Skeletal muscle tissue (tissue), 4 donors: ENCODE measurements around the gene PRRC2A. TPM values are rescaled to one million over a fixed set of nuclear protein-coding genes. Genes with fewer than 3 reads are reported as not detected.
"Not testable (repeated sequence)": the region's sequence is repeated elsewhere in the genome, so short reads cannot be mapped to it uniquely, and the experiment has no call there.

ENCODE experiments used
- H3K27ac ChIP-seq: one replicate; pipeline ENCODE4 v1.7.0; 2013; ENCODE audit warnings: mild to moderate bottlenecking, low read depth, low read length, inconsistent platforms
- H3K27me3 ChIP-seq, 3 donors: one replicate each; pipeline ENCODE4 v1.7.0; 2013; ENCODE audit warnings: low read length in 3 of 3; ENCODE audit not compliant: control insufficient read depth in 3 of 3, insufficient read depth in 3 of 3
- H3K36me3 ChIP-seq, 3 donors: one replicate each; pipeline ENCODE4 v1.7.0; 2013; ENCODE audit warnings: low read length in 3 of 3; ENCODE audit not compliant: control insufficient read depth in 3 of 3, insufficient read depth in 3 of 3
- H3K4me1 ChIP-seq, 3 donors: one replicate each; pipeline ENCODE4 v1.7.0; 2013; ENCODE audit warnings: low read length in 3 of 3, mild to moderate bottlenecking in 3 of 3; ENCODE audit not compliant: control insufficient read depth in 3 of 3, insufficient read depth in 3 of 3
- H3K4me3 ChIP-seq, 3 donors: one replicate each; pipeline ENCODE4 v1.7.0; 2013; ENCODE audit warnings: low read length in 3 of 3
- H3K9ac ChIP-seq, 3 donors: one replicate each; pipeline ENCODE4 v1.7.0; 2013; ENCODE audit warnings: low read length in 3 of 3, mild to moderate bottlenecking in 3 of 3, moderate library complexity in 2 of 3, low read depth in 1 of 3
- H3K9me3 ChIP-seq, 3 donors: one replicate each; pipeline ENCODE4 v1.7.0; 2013; ENCODE audit warnings: low read length in 3 of 3; ENCODE audit not compliant: control insufficient read depth in 3 of 3
- total RNA-seq: library from RNA; depleted of rRNA; stranded (reverse); fragments of >200 nt; gene quantifications from one replicate; pipeline ENCODE4 v1.2.3, GENCODE V29; 2014
- donor health status: Osteomylitis.

The PRRC2A gene
- total RNA-seq, 1 donor from 2014 or later = 30.8 TPM

DNA sequence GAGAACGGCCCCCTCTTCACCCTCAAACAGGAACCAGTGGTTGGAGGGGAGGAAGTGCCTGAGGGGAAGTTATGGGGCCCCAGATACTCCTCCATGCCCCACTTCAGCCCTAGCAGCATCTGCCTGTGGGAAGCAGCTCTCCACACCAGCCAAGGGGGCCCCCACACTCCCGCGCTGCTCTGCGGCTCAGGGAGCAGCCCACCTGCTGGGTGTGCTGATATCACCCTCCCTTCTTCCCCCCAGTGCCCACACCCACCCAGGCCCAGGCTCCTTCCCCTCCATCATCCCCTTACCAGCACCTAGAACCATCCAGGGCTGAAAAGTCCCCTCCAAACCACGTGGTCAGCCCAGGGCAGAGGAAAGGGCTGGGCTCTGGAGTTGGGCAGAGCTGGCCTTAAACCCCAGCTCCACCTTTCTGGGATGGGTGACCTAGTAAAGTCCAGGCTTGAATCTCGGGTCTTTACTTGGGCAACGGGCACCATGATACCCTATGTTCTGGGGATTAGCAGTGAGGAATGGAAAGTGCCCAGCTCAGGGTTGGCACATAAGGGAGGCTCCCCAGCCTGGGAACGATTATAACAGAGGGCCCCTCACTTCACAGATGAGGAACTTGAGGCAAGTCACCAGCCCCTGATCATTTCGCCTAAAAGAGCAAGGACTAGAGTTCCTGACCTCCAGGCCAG lies 33.8 kb upstream of the PRRC2A start:
- no peak overlapping the region for H3K9ac ChIP-seq
- peak overlapping the region; percentile 25 for H3K27ac ChIP-seq
- H3K4me3 ChIP-seq = peak overlapping the region in 1 of 3 donors; percentile 12
- peaks cover 4 to 6% (median 6%) of the 10 kb centered on the region in 3 donors for H3K4me1 ChIP-seq
- H3K9me3 ChIP-seq = no peaks in the 10 kb centered on the region
- no peaks in the 10 kb centered on the region for H3K36me3 ChIP-seq
- H3K27me3 ChIP-seq = no peaks in the 10 kb centered on the region

- H3K9ac ChIP-seq = no peak overlapping the region
- peaks cover 0 to 2% (median 2%) of the 10 kb centered on the region in 3 donors for H3K4me1 ChIP-seq
- no peak overlapping the region for H3K27ac ChIP-seq
- H3K9me3 ChIP-seq = no peaks in the 10 kb centered on the region
- no peaks in the 10 kb centered on the region for H3K27me3 ChIP-seq
- H3K36me3 ChIP-seq = no peaks in the 10 kb centered on the region
- no peak overlapping the region for H3K4me3 ChIP-seq
These were observed 32.4 kb upstream of the PRRC2A start for GRCh38 chr6:31587791-31588777.

DNA sequence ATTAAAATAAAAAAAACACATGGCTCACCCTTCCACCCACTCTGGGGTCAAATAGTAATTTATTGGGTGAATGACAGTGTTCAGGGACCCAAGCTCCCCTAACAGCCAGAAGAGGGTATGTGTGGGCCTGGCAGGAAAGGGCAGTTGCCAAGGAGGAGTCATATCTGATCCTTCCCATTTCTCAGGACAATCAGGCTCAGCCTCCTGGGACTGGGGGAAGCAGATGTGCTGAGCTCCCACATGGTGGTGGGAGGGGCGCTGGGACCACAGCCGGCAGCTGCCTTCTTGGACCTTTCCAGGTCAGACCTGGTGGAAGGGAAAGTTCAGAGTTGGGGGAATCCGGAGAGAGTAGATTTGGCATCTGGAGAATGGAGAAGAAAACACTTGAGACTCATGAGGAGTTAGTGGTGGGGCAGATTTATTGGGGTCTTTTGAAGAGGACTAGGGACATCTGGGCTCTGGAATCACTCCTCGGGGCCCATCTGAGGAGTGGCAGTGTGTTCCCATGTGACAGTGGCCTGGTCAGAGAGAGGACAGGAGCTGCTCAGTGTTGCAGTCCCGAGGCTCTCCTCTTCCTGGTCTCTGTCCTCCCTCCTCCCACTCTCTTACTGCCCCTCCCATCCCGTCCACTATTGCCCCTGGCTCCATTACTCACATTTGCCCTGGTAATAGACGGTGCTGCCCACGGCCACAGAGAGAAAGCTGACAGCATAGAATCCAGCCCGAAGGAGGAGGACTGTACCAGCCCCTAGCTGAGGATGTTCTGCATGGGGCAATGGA lies 31.5 kb upstream of the PRRC2A start:
- Histone ChIP-seq H3K27me3 (no peaks in the 10 kb centered on the region), H3K4me1 (peaks cover 0 to 2% (median 2%) of the 10 kb centered on the region in 3 donors), H3K4me3 (no peak overlapping the region)

DNA sequence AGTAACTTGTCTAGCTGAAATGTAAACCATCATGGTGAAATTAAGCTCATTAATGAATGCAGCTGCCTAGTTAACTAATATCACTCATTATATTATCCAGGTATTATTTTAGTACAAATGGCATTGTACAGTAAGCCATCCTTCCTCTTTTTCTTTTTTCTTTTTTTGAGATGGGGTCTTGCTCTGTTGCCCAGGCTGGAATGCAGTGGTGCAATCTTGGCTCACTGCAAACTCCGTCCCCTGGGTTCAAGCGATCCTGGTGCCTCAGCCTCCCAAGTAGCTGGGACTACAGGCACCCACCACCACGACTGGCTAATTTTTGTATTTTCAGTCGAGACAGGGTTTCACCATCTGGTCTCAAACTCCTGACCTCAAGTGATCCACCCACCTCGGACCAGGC lies 29.8 kb upstream of the PRRC2A start:
- H3K4me3 ChIP-seq, H3K27ac ChIP-seq, H3K36me3 ChIP-seq, H3K9me3 ChIP-seq, H3K4me1 ChIP-seq, H3K9ac ChIP-seq, H3K27me3 ChIP-seq: not testable (repeated sequence)

More for the DNA sequence above, 31.5 kb upstream of the PRRC2A start:
- Histone ChIP-seq H3K9ac (no peak overlapping the region), H3K27ac (no peak overlapping the region), H3K9me3 (no peaks in the 10 kb centered on the region), H3K36me3 (no peaks in the 10 kb centered on the region)

DNA sequence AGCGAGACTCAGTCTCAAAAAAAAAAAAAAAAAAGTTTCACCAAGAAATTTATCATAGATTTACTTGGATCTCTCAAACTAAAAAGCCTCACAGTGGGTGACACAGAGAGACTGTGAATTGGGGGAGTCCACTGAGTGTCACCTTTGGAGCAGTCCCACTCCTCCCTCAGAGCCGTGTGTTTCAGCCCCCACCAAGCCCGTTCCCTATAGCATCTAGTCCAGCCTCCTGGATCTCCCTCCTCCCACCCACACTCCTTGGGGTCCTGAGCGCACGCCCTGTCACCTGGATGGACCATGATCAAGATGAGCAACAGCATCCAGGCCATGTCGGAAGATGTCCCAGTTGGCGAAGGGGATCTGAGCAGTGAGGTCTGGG lies 28.1 kb upstream of the PRRC2A start:
- Histone ChIP-seq H3K27ac (no peak overlapping the region), H3K9me3 (no peaks in the 10 kb centered on the region), H3K36me3 (no peaks in the 10 kb centered on the region), H3K4me1 (peaks cover 0 to 2% (median 2%) of the 10 kb centered on the region in 3 donors), H3K9ac (no peak overlapping the region), H3K27me3 (no peaks in the 10 kb centered on the region), H3K4me3 (no peak overlapping the region)

DNA sequence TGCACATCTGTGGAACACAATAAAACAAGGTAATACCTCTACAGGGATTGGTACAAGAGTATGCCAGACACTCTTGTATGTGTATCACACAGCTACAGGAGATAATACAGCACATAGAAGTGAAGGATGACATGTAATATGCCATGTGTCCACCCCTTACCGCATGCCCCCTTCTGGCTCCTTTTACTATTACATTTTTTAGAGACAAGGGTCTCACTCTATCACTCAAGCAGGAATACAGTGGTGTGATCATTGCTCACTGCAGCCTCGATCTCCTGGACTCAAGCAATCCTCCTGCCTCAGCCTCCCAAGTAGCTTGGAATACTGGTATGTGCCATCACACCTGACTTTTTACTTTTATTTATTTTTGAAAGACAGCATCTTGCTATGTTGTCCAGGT lies 23.5 kb upstream of the PRRC2A start:
- Histone ChIP-seq H3K36me3 (no peaks in the 10 kb centered on the region), H3K9ac (no peak overlapping the region), H3K27ac (no peak overlapping the region), H3K9me3 (no peaks in the 10 kb centered on the region), H3K27me3 (no peaks in the 10 kb centered on the region), H3K4me3 (no peak overlapping the region), H3K4me1 (no peaks in the 10 kb centered on the region)

- Histone ChIP-seq H3K9ac (no peak overlapping the region), H3K4me1 (no peaks in the 10 kb centered on the region), H3K9me3 (no peaks in the 10 kb centered on the region)
These were observed 13.2 kb upstream of the PRRC2A start for GRCh38 chr6:31607317-31607716.

DNA sequence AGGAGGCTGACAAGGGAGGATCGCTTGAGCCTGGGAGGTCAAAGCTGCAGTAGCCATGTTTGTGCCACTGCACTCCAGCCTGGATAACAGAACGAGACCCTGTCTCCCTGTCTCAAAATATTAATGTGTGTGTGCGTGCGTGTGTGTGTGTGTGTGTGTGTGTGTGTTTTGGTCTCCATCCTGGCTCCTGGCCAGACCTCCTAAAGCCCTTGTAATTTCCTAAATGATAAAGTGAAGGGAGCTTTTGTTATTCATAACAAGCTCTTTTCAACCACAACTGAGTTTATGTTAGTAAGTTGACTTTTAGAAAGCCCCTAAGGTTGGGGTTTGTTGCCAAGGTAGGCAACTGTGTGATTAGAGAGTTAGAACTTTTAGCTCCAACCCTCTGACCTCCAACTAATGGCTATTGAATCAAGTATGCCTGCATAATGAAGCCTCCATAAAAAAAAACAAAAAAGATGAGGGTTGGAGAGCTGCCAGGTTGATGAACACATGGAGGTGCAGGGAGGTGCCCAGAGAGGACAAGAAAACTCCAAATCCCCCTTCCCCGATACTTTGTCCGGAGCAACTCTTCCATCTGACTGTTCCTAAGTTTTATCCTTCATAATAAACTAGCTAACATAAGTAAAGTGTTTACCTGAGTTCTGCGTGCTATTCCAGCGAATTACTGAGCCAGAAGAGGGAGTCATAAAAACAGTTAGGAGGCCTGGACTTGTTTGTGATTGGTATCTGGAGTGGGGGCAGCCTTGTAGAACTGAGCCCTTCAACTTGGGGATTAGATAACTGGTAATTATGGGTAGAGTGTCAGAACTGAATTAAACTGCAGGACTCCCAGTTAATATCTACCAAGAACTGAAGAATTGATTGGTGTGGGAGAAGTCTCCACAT lies 10.8 kb upstream of the PRRC2A start:
- Histone ChIP-seq H3K9me3 (no peaks in the 10 kb centered on the region), H3K4me1 (no peaks in the 10 kb centered on the region), H3K36me3 (no peaks in the 10 kb centered on the region), H3K4me3 (no peak overlapping the region), H3K27me3 (no peaks in the 10 kb centered on the region), H3K9ac (no peak overlapping the region), H3K27ac (no peak overlapping the region)

More at GRCh38 chr6:31607317-31607716, 13.2 kb upstream of the PRRC2A start:
- Histone ChIP-seq H3K27ac (no peak overlapping the region), H3K36me3 (no peaks in the 10 kb centered on the region), H3K27me3 (no peaks in the 10 kb centered on the region), H3K4me3 (no peak overlapping the region)

GRCh38 chr6:31610968-31611367 lies 9.5 kb upstream of the PRRC2A start:
- Histone ChIP-seq H3K27ac (no peak overlapping the region), H3K4me1 (no peaks in the 10 kb centered on the region), H3K36me3 (no peaks in the 10 kb centered on the region), H3K9me3 (no peaks in the 10 kb centered on the region), H3K27me3 (no peaks in the 10 kb centered on the region), H3K9ac (no peak overlapping the region), H3K4me3 (no peak overlapping the region)
